ENCODE data around the gene SYNGAP1.
A peak's percentile ranks its signal among the peaks of the same experiment; 100 is the strongest.

Gene SYNGAP1

GRCh38 chr6:33405386-33405940 is 14.4 kb upstream of the SYNGAP1 start:
- no peak for DNase-seq

- no peak for DNase-seq
These were observed 13.7 kb upstream of the SYNGAP1 start for GRCh38 chr6:33406126-33406525.

GRCh38 chr6:33407132-33407718 is 12.6 kb upstream of the SYNGAP1 start:
- no peak for DNase-seq

- peak; percentile 98 for DNase-seq
These were observed 9.7 kb upstream of the SYNGAP1 start for GRCh38 chr6:33410050-33410710.

GRCh38 chr6:33410711-33411631 is 8.9 kb upstream of the SYNGAP1 start, which contains the start of gene PHF1:
Gene PHF1, plus strand, starts transcription at chr6:33411014. Its CDS starts 1,250 bp downstream, at chr6:33412264.
- peak; percentile 75 for DNase-seq

GRCh38 chr6:33411632-33412005 is 8.2 kb upstream of the SYNGAP1 start:
- no peak for DNase-seq

GRCh38 chr6:33412140-33413009 is 7.5 kb upstream of the SYNGAP1 start:
- no peak for DNase-seq

GRCh38 chr6:33413241-33414120 is 6.4 kb upstream of the SYNGAP1 start:
- no peak for DNase-seq

GRCh38 chr6:33414592-33415271 is 5.1 kb upstream of the SYNGAP1 start:
- no peak for DNase-seq

GRCh38 chr6:33415831-33416230 is 4.0 kb upstream of the SYNGAP1 start:
- no peak for DNase-seq

GRCh38 chr6:33416386-33417127 is 3.3 kb upstream of the SYNGAP1 start:
- no peak for DNase-seq

- DNase-seq, result no peak
These were observed 2.5 kb upstream of the SYNGAP1 start for GRCh38 chr6:33417128-33417902.

- peak; percentile 95 for DNase-seq
These were observed 1.8 kb upstream of the SYNGAP1 start, which contains the start of gene CUTA for GRCh38 chr6:33417903-33418689. Gene CUTA, minus strand, starts transcription at chr6:33418107. Its CDS starts 107 bp downstream, at chr6:33418000.

GRCh38 chr6:33418690-33419291 is 1.1 kb upstream of the SYNGAP1 start:
- no peak for DNase-seq

- no peak for DNase-seq
These were observed 852 bp downstream of the SYNGAP1 start for GRCh38 chr6:33420491-33421343.

GRCh38 chr6:33421344-33421643 is 1.4 kb downstream of the SYNGAP1 start:
- DNase-seq, result no peak

GRCh38 chr6:33423777-33424176 is 3.9 kb downstream of the SYNGAP1 start:
- no peak for DNase-seq
